K562 (cell line): Measurements from ENCODE around the gene CCDC141. TPM values are rescaled to one million over a fixed set of nuclear protein-coding genes. Genes with fewer than 3 reads are reported as not detected.

ENCODE experiments used
- ATAC-seq: fragments of 200-7000 bp; cut with Tn5 transposase; 3 replicates; pipeline ENCODE4 v1.9.1; 2020; ENCODE audit warnings: moderate library complexity
- BruUV-seq: library from RNA; stranded (reverse); fragments of 400-500 nt; replicated peaks from 2 replicates; lab custom pipeline; 2021; lab: Mats Ljungman, UMichigan
- CTCF ChIA-PET: fragments of 300-600 bp; formaldehyde crosslinking; extraction: SDS; loops from one replicate; lab custom pipeline; 2021; ENCODE audit warnings: low intra/inter-chr PET ratio; lab: Yijun Ruan, JAX
- POLR2A ChIA-PET: fragments of 300-600, 350-650 bp; sonication (Branson Sonifier 250); formaldehyde crosslinking; extraction: SDS; loops from one replicate; lab custom pipeline; 2021; ENCODE audit warnings: antibody characterized with exemption, inconsistent platforms; lab: Yijun Ruan, JAX
- DNase-seq, 4 experiments: peaks; one replicate each; pipeline versions ENCODE4 v3.0.0 to v3.0.0-alpha.2; 2011 to 2018; ENCODE audit warnings: low spot score in 3 of 4, mixed read lengths in 3 of 4; ENCODE audit errors: extremely low read depth in 1 of 4
- FAIRE-seq: peaks from 2 replicates; lab custom pipeline; 2011; peaks lifted over from hg19 to GRCh38; lab: Jason Lieb, UNC
- H2AFZ ChIP-seq: 2 replicates; pipeline ENCODE4 v1.6.0; 2011; ENCODE audit warnings: low read depth, low read length, control low read depth, inconsistent platforms
- H3K27ac ChIP-seq: fragments of 200-600 bp; 3 replicates; pipeline ENCODE4 v1.8.0; 2011; ENCODE audit warnings: low read depth, mild to moderate bottlenecking, control low read depth, inconsistent platforms, low read length, moderate library complexity, mixed read lengths; ENCODE audit errors: extremely low read depth
- H3K27me3 ChIP-seq, 2 experiments: fragments of 300-600 bp in 1 of 2; 2 replicates in 1 of 2; 3 replicates in 1 of 2; pipeline versions ENCODE4 v1.6.0 to v1.8.0; 2011; ENCODE audit warnings: inconsistent platforms in 2 of 2, low read length in 2 of 2, mild to moderate bottlenecking in 1 of 2, mixed read lengths in 1 of 2, moderate library complexity in 1 of 2; ENCODE audit not compliant: control insufficient read depth in 2 of 2, insufficient read depth in 2 of 2
- H3K36me3 ChIP-seq: fragments of 300-600 bp; 3 replicates; pipeline ENCODE4 v1.8.0; 2011; ENCODE audit warnings: mild to moderate bottlenecking, low read length, inconsistent platforms; ENCODE audit not compliant: control insufficient read depth, insufficient read depth
- H3K4me1 ChIP-seq, 2 experiments: fragments of 200-600 bp in 1 of 2; replicated peaks in 1 of 2; 2 replicates in 1 of 2; 3 replicates in 1 of 2; pipeline versions ENCODE4 v1.5.1 to v1.8.0; 2011; ENCODE audit warnings: inconsistent platforms in 2 of 2, low read length in 2 of 2, mild to moderate bottlenecking in 1 of 2, mixed read lengths in 1 of 2, moderate library complexity in 1 of 2; ENCODE audit not compliant: control insufficient read depth in 2 of 2, insufficient read depth in 2 of 2
- H3K4me2 ChIP-seq: 2 replicates; pipeline ENCODE4 v1.6.1; 2011; ENCODE audit warnings: low read length, control low read depth, inconsistent platforms, mixed read lengths; ENCODE audit not compliant: insufficient read depth
- H3K4me3 ChIP-seq: fragments of 200-600 bp; sonication (generic), shearing (Covaris generic); 2 replicates; pipeline ENCODE4 v1.5.1; 2016; ENCODE audit warnings: control low read depth, inconsistent platforms
- H3K79me2 ChIP-seq: fragments of 200-600 bp; 3 replicates; pipeline ENCODE4 v1.8.0; 2011; ENCODE audit warnings: low read length, inconsistent platforms; ENCODE audit not compliant: control insufficient read depth, insufficient read depth
- H3K9ac ChIP-seq, 2 experiments: 2 replicates each; pipeline versions ENCODE4 v1.6.0 to v1.6.1; 2011; ENCODE audit warnings: low read depth in 2 of 2, low read length in 2 of 2, control low read depth in 1 of 2, inconsistent platforms in 1 of 2, mild to moderate bottlenecking in 1 of 2, mixed read lengths in 1 of 2; ENCODE audit not compliant: insufficient read depth in 1 of 2
- H3K9me1 ChIP-seq: one replicate; pipeline ENCODE4 v1.6.0; 2011; ENCODE audit warnings: inconsistent platforms, mild to moderate bottlenecking, low read length, moderate library complexity; ENCODE audit not compliant: control insufficient read depth, insufficient read depth
- H3K9me3 ChIP-seq: replicated peaks from 2 replicates; pipeline ENCODE4 v1.5.1; 2011; ENCODE audit warnings: low read depth, low read length, inconsistent platforms; ENCODE audit not compliant: control insufficient read depth, insufficient read depth
- H4K20me1 ChIP-seq: replicated peaks from 2 replicates; pipeline ENCODE4 v1.6.1; 2011; ENCODE audit warnings: low read length, inconsistent platforms, mixed read lengths; ENCODE audit not compliant: control insufficient read depth, insufficient read depth
- BRD4 ChIP-seq: fragments of 200-600 bp; sonication (generic); IDR thresholded peaks from 2 replicates; pipeline ENCODE4 v1.6.1; 2017; ENCODE audit warnings: inconsistent platforms
- CEBPB ChIP-seq: fragments of 450-650 bp; IDR thresholded peaks from 2 replicates; pipeline ENCODE4 v1.6.1; 2016; ENCODE audit warnings: missing genetic modification characterization, missing compliant biosample characterization
- CEBPG ChIP-seq, 3 experiments: fragments of 200-800 bp in 1 of 3; sonication (Bioruptor generic) in 1 of 3; sonication (generic) in 1 of 3; formaldehyde crosslinking in 1 of 3; IDR thresholded peaks in 2 of 3; conservative IDR thresholded peaks in 1 of 3; 2 replicates each; pipeline versions ENCODE4 v1.6.1 to v1.8.0; 2016 to 2022; ENCODE audit warnings: missing compliant biosample characterization in 2 of 3, missing genetic modification characterization in 2 of 3, mild to moderate bottlenecking in 1 of 3, missing genetic modification reagents in 1 of 3
- E2F1 ChIP-seq: sonication (generic); formaldehyde crosslinking; IDR thresholded peaks from 2 replicates; pipeline ENCODE4 v1.8.1; 2023; ENCODE audit warnings: mild to moderate bottlenecking, missing genetic modification reagents, moderate library complexity
- LARP7 ChIP-seq: fragments of 450-650 bp; IDR thresholded peaks from 2 replicates; pipeline ENCODE4 v1.6.1; 2016
- TSHZ1 ChIP-seq: fragments of 250-450 bp; sonication (Bioruptor Pico); IDR thresholded peaks from 2 replicates; pipeline ENCODE4 v1.4.0; 2020; ENCODE audit warnings: mild to moderate bottlenecking, moderate library complexity
- ZNF217 ChIP-seq: sonication (generic); formaldehyde crosslinking; IDR thresholded peaks from 2 replicates; pipeline ENCODE4 v1.8.0; 2022; ENCODE audit warnings: mild to moderate bottlenecking, missing genetic modification reagents
- WGBS: fragments of 100-300 bp; shearing (Covaris generic); methylation state at CpG from one replicate; pipeline ENCODE4 v1.1.6; 2016; ENCODE audit warnings: low coverage, mixed read lengths; ENCODE audit not compliant: insufficient coverage; ENCODE audit errors: missing lambda C conversion rate; 5-methylcytosine and 5-hydroxymethylcytosine counted together
- in situ Hi-C: fragments of 300-500 bp; cut with MboI; formaldehyde crosslinking; loops from 4 replicates; pipeline ENCODE4 v1.15.0; 2018; ENCODE audit warnings: inconsistent platforms, mixed read lengths
- intact Hi-C: fragments of 100-400 bp; cut with micrococcal nuclease; formaldehyde crosslinking; loops from 2 replicates; pipeline ENCODE4 v1.14.2; 2022
- polyA plus RNA-seq, 8 experiments: library from polyadenylated mRNA; depleted of rRNA in 4 of 8; stranded (reverse) in 5 of 8; unstranded in 3 of 8; fragments of >200 nt; fragmentation: Nextera tagmentation in 2 of 8; fragmentation: Illumina TruSeq in 1 of 8; extraction: Ambion mirVana in 2 of 8; extraction: Trizol in 1 of 8; gene quantifications; 2 replicates each; pipeline versions ENCODE4 v1.2.1 to v1.2.3, GENCODE V29; 2011 to 2014; ENCODE audit warnings: inconsistent platforms in 1 of 8, missing spikeins in 1 of 8
- total RNA-seq, 7 experiments: library from RNA; depleted of rRNA in 6 of 7; stranded (reverse); fragments of >200 nt in 6 of 7; fragmentation: Illumina TruSeq in 2 of 7; extraction: Trizol in 2 of 7; gene quantifications; 2 replicates each; pipeline versions ENCODE4 v1.2.1 to v1.2.3, GENCODE V29; 2011 to 2021; ENCODE audit warnings: low replicate concordance in 1 of 7
- TF ChIP-seq, protein P1 (sequence below): fragments of 450-650 bp; formaldehyde crosslinking; IDR thresholded peaks from 2 replicates; pipeline ENCODE4 v1.4.0; 2022; ENCODE audit warnings: missing genetic modification characterization

Gene CCDC141
- total and polyA plus RNA-seq, 9 of the 15 experiments (the other 6 are each of a cell fraction or from before 2014, with no cell fraction given): 0.09 TPM; not detected in 8

DNA sequence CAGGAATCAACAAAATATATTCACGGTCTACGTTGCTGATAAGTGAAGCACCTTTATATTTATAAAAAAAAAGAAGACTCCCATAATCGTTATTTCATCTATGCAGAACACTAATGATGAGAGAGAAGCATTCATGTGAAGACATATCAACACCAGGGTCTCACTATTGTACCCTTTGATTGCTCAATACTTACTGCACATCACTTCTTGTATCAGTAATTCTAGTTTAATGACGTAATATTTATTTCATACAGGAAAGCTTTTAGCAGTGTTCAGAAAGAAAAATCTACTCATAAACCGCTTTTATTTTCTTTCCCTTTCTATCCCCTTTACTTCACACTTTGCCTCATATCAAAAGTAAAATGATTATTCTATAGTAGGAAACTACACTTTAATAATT, 30.7 kb downstream of the CCDC141 start:
- WGBS: 0% methylated on average over 5 of the region's 5 CpGs
- POLR2A ChIA-PET: interaction anchor here (0.6 to 1.2 kb wide), 2 partner anchors 22 to 121 kb away, joined by 3 read pairs; no protein-coding TSS in a partner anchor
- Histone ChIP-seq H3K27ac (no peak overlapping the region), H3K4me2 (no peak overlapping the region), H3K36me3 (no peaks in the 10 kb centered on the region), H3K9ac (no peak overlapping the region), H3K79me2 (no peaks in the 10 kb centered on the region), H4K20me1 (no peaks in the 10 kb centered on the region), H3K4me3 (no peak overlapping the region), H3K9me1 (no peaks in the 10 kb centered on the region), H3K9me3 (no peaks in the 10 kb centered on the region), H3K4me1 (no peaks in the 10 kb centered on the region), H3K27me3 (no peaks in the 10 kb centered on the region), H2AFZ (no peak overlapping the region)
- TF ChIP-seq CEBPB (tag) (peak; percentile 53; the same call in 1 of the 2 replicates), TSHZ1 (no peak), CEBPG (CRISPR knock-in tag; IDR thresholded peaks at IDR 0.05) (no peak), CEBPG (tag; conservative IDR thresholded peaks at IDR 0.05 in 1 of 2, IDR thresholded peaks at IDR 0.05 in 1 of 2) (peak; percentile 34 to 75; a peak in 2 of 4 replicates), E2F1 (CRISPR knock-in tag) (no peak), LARP7 (no peak), ZNF217 (CRISPR knock-in tag) (no peak), BRD4 (no peak)
- TF ChIP-seq, protein P1, sequence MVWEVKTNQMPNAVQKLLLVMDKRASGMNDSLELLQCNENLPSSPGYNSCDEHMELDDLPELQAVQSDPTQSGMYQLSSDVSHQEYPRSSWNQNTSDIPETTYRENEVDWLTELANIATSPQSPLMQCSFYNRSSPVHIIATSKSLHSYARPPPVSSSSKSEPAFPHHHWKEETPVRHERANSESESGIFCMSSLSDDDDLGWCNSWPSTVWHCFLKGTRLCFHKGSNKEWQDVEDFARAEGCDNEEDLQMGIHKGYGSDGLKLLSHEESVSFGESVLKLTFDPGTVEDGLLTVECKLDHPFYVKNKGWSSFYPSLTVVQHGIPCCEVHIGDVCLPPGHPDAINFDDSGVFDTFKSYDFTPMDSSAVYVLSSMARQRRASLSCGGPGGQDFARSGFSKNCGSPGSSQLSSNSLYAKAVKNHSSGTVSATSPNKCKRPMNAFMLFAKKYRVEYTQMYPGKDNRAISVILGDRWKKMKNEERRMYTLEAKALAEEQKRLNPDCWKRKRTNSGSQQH (CRISPR knock-in tag): no peak
- intact Hi-C loops (no loop called here), in situ Hi-C loops (no loop called here)
- ATAC-seq (no peak), FAIRE-seq (no peak), DNase-seq (no peak)
- no TSS peak for BruUV-seq
- CTCF ChIA-PET: no interaction called here
